HepG2 (cell line): ENCODE results near the gene GLIPR1L2. TPM values are rescaled to one million over a fixed set of nuclear protein-coding genes. Genes with fewer than 3 reads are reported as not detected.

Source experiments
- ATAC-seq: fragments of 200-7000 bp; cut with Tn5 transposase; 3 replicates; pipeline ENCODE4 v1.9.1; 2020; ENCODE audit warnings: mild to moderate bottlenecking, moderate library complexity
- BruUV-seq: library from RNA; stranded (reverse); fragments of 400-500 nt; replicated peaks from 2 replicates; lab custom pipeline; 2021; lab: Mats Ljungman, UMichigan
- CTCF ChIA-PET: fragments of 300-600 bp; formaldehyde crosslinking; extraction: SDS; loops from one replicate; lab custom pipeline; 2021; ENCODE audit warnings: low total read pairs, inconsistent platforms, low intra/inter-chr PET ratio; lab: Yijun Ruan, JAX
- POLR2A ChIA-PET: fragments of 350-600 bp; sonication (Branson Sonifier 250); formaldehyde crosslinking; loops from one replicate; lab custom pipeline; 2020; ENCODE audit warnings: antibody characterized with exemption, inconsistent platforms; lab: Yijun Ruan, JAX
- DNase-seq: peaks from one replicate; pipeline ENCODE4 v3.0.0-alpha.2; 2015; ENCODE audit warnings: low spot score
- FAIRE-seq: peaks from 3 replicates; lab custom pipeline; 2011; peaks lifted over from hg19 to GRCh38; lab: Jason Lieb, UNC
- H2AFZ ChIP-seq: one replicate; pipeline ENCODE4 v1.6.1; 2011; ENCODE audit warnings: low read length, inconsistent platforms
- H3K27ac ChIP-seq: fragments of 300-600 bp; 3 replicates; pipeline ENCODE4 v1.8.0; 2011; ENCODE audit warnings: mixed run types, mild to moderate bottlenecking, mixed read lengths, low read length, inconsistent platforms; ENCODE audit not compliant: insufficient read depth; ENCODE audit errors: extremely low read length
- H3K27me3 ChIP-seq, 2 experiments: fragments of 200-600 bp in 1 of 2; 2 replicates in 1 of 2; 3 replicates in 1 of 2; pipeline versions ENCODE4 v1.6.0 to v1.8.0; 2011; ENCODE audit warnings: low read length in 2 of 2, mild to moderate bottlenecking in 2 of 2, moderate library complexity in 2 of 2, inconsistent platforms in 1 of 2; ENCODE audit not compliant: insufficient read depth in 2 of 2, control insufficient read depth in 1 of 2
- H3K36me3 ChIP-seq, 2 experiments: fragments of 200-600 bp in 1 of 2; replicated peaks in 1 of 2; 2 replicates in 1 of 2; 3 replicates in 1 of 2; pipeline versions ENCODE4 v1.5.1 to v1.8.0; 2011; ENCODE audit warnings: low read length in 2 of 2, inconsistent platforms in 1 of 2; ENCODE audit not compliant: insufficient read depth in 2 of 2, control insufficient read depth in 1 of 2
- H3K4me1 ChIP-seq: 2 replicates; pipeline ENCODE4 v1.5.1; 2012; ENCODE audit warnings: low read length, inconsistent platforms; ENCODE audit not compliant: insufficient read depth
- H3K4me2 ChIP-seq: 2 replicates; pipeline ENCODE4 v1.6.0; 2011; ENCODE audit warnings: low read depth, low read length, inconsistent platforms
- H3K4me3 ChIP-seq, 3 experiments: fragments of 200-600 bp in 1 of 3; sonication (generic), shearing (Covaris generic) in 1 of 3; replicated peaks in 1 of 3; 2 replicates each; pipeline ENCODE4 v1.5.1; 2011 to 2016; ENCODE audit warnings: low read length in 3 of 3, inconsistent platforms in 2 of 3, low read depth in 2 of 3, mild to moderate bottlenecking in 2 of 3, control low read depth in 1 of 3, mixed read lengths in 1 of 3; ENCODE audit not compliant: insufficient read depth in 1 of 3
- H3K79me2 ChIP-seq: one replicate; pipeline ENCODE4 v1.6.1; 2011; ENCODE audit warnings: low read length, inconsistent platforms; ENCODE audit not compliant: insufficient read depth
- H3K9ac ChIP-seq: 2 replicates; pipeline ENCODE4 v1.6.0; 2011; ENCODE audit warnings: mild to moderate bottlenecking, low read depth, low read length, inconsistent platforms; ENCODE audit not compliant: insufficient read depth
- H3K9me3 ChIP-seq: 2 replicates; pipeline ENCODE4 v1.5.1; 2012; ENCODE audit warnings: mild to moderate bottlenecking, low read length
- H4K20me1 ChIP-seq: 2 replicates; pipeline ENCODE4 v1.6.0; 2011; ENCODE audit warnings: inconsistent platforms, mild to moderate bottlenecking, low read length, moderate library complexity; ENCODE audit not compliant: insufficient read depth
- JUND ChIP-seq: sonication (generic); formaldehyde crosslinking; IDR thresholded peaks from 2 replicates; pipeline ENCODE4 v1.8.0; 2022; ENCODE audit warnings: mild to moderate bottlenecking, missing genetic modification reagents
- KDM3A ChIP-seq: IDR thresholded peaks from 2 replicates; pipeline ENCODE4 v1.6.1; 2018; ENCODE audit warnings: low read depth, missing compliant biosample characterization
- MEIS2 ChIP-seq: sonication (generic); formaldehyde crosslinking; IDR thresholded peaks from 2 replicates; pipeline ENCODE4 v1.9.0; 2021; ENCODE audit warnings: mild to moderate bottlenecking, missing genetic modification reagents
- PLSCR1 ChIP-seq: sonication (generic); formaldehyde crosslinking; IDR thresholded peaks from 2 replicates; pipeline ENCODE4 v1.5.0; 2020; ENCODE audit warnings: missing genetic modification reagents, mild to moderate bottlenecking, borderline replicate concordance
- RXRA ChIP-seq: sonication (generic); formaldehyde crosslinking; IDR thresholded peaks from 2 replicates; pipeline ENCODE4 v1.5.1; 2020; ENCODE audit warnings: missing genetic modification reagents
- TEAD3 ChIP-seq: optimal IDR thresholded peaks from 2 replicates; pipeline ENCODE3; 2016; ENCODE audit warnings: borderline replicate concordance
- ZBTB42 ChIP-seq: sonication (generic); formaldehyde crosslinking; IDR thresholded peaks from 2 replicates; pipeline ENCODE4 v1.5.0; 2020; ENCODE audit warnings: mild to moderate bottlenecking, missing genetic modification reagents
- ZSCAN9 ChIP-seq: IDR thresholded peaks from 2 replicates; pipeline ENCODE4 v1.6.1; 2016; ENCODE audit warnings: borderline replicate concordance
- WGBS: methylation state at CpG from one replicate; pipeline ENCODE4 v1.1.6; 2017; ENCODE audit warnings: low lambda C conversion rate; 5-methylcytosine and 5-hydroxymethylcytosine counted together
- in situ Hi-C: cut with HindIII; loops from 2 replicates; pipeline ENCODE4 v1.10.0; 2017; ENCODE audit warnings: low pct_unique_long_range_greater_than_20kb; ENCODE audit not compliant: extremely low pct_ligation_motif_present
- intact Hi-C: fragments of 100-400 bp; cut with micrococcal nuclease; formaldehyde crosslinking; loops from one replicate; pipeline ENCODE4 v1.10.0; 2022; ENCODE audit not compliant: unreplicated experiment
- polyA plus RNA-seq, 8 experiments: library from polyadenylated mRNA; depleted of rRNA in 3 of 8; stranded (reverse) in 7 of 8; unstranded in 1 of 8; fragments of >200 nt; fragmentation: Illumina TruSeq in 4 of 8; extraction: Trizol in 4 of 8; gene quantifications; 2 replicates each; pipeline versions ENCODE4 v1.2.1 to v1.2.3, GENCODE V29; 2011 to 2016; ENCODE audit warnings: low read depth in 4 of 8, missing spikeins in 1 of 8, mixed read lengths in 1 of 8; ENCODE audit not compliant: insufficient read depth in 1 of 8
- total RNA-seq, 5 experiments: library from RNA; depleted of rRNA; stranded (reverse); fragments of >200 nt; fragmentation: Illumina TruSeq; extraction: Trizol; gene quantifications; 2 replicates each; pipeline ENCODE4 v1.2.3, GENCODE V29; 2016; ENCODE audit warnings: low read depth in 1 of 5
- TF ChIP-seq, protein P1 (sequence below): IDR thresholded peaks from 2 replicates; pipeline ENCODE4 v1.6.1; 2016; ENCODE audit warnings: missing compliant biosample characterization, missing genetic modification reagents, borderline replicate concordance
- TF ChIP-seq, protein P2 (sequence below): sonication (generic); formaldehyde crosslinking; conservative IDR thresholded peaks from 2 replicates; pipeline ENCODE4 v1.8.0; 2022; ENCODE audit warnings: mild to moderate bottlenecking, moderate library complexity, missing genetic modification reagents
- TF ChIP-seq, protein P3 (sequence below): sonication (generic); formaldehyde crosslinking; IDR thresholded peaks from 2 replicates; pipeline ENCODE4 v1.4.0; 2020; ENCODE audit warnings: mild to moderate bottlenecking, missing genetic modification reagents

The GLIPR1L2 gene
- total and polyA plus RNA-seq, 2 of the 13 experiments (the other 11 are each of a cell fraction or from before 2014, with no cell fraction given), result not detected

GRCh38 chr12:75474116-75474515 lies 83.2 kb downstream of the GLIPR1L2 start:
- no peak for FAIRE-seq
- Histone ChIP-seq H3K9ac (no peak overlapping the region), H3K27me3 (peaks cover 0 to 2% of the 10 kb centered on the region in 2 experiments; a peak in 1 of 5 replicates), H3K9me3 (no peaks in the 10 kb centered on the region), H3K79me2 (no peaks in the 10 kb centered on the region), H3K27ac (no peak overlapping the region), H3K4me2 (no peak overlapping the region), H3K36me3 (no peaks in the 10 kb centered on the region), H3K4me1 (no peaks in the 10 kb centered on the region), H3K4me3 (no peak overlapping the region), H2AFZ (no peak overlapping the region), H4K20me1 (no peaks in the 10 kb centered on the region)
- ChIA-PET CTCF (no interaction called here), POLR2A (no interaction called here)
- in situ Hi-C loops, result no loop called here
- BruUV-seq, result no TSS peak
- intact Hi-C loops, result no loop called here
- 4% methylated on average over 2 of the region's 2 CpGs for WGBS
- no peak for ATAC-seq
- DNase-seq, result no peak
- no peak for TF ChIP-seq ZBTB42 (CRISPR knock-in tag)
- no peak for TF ChIP-seq RXRA (CRISPR knock-in tag)
- TF ChIP-seq PLSCR1 (CRISPR knock-in tag), result no peak
- TF ChIP-seq, protein P1, sequence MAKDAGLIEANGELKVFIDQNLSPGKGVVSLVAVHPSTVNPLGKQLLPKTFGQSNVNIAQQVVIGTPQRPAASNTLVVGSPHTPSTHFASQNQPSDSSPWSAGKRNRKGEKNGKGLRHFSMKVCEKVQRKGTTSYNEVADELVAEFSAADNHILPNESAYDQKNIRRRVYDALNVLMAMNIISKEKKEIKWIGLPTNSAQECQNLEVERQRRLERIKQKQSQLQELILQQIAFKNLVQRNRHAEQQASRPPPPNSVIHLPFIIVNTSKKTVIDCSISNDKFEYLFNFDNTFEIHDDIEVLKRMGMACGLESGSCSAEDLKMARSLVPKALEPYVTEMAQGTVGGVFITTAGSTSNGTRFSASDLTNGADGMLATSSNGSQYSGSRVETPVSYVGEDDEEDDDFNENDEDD (CRISPR knock-in tag), result no peak

- intact Hi-C loops, result no loop called here
- H3K4me1 ChIP-seq, result peaks cover 17% of the 10 kb centered on the region
- in situ Hi-C loops, result no loop called here
- H4K20me1 ChIP-seq, result no peaks in the 10 kb centered on the region
- no peak overlapping the region for H2AFZ ChIP-seq
- no peaks in the 10 kb centered on the region for H3K9me3 ChIP-seq
- no peak overlapping the region for H3K4me3 ChIP-seq
- H3K27ac ChIP-seq, result no peak overlapping the region
- H3K36me3 ChIP-seq, result no peaks in the 10 kb centered on the region
- WGBS, result 89% methylated on average over 1 of the region's 1 CpG
- no peak for FAIRE-seq
- no peaks in the 10 kb centered on the region for H3K79me2 ChIP-seq
- ChIA-PET CTCF (no interaction called here), POLR2A (no interaction called here)
- no peak overlapping the region for H3K4me2 ChIP-seq
- no peak for ATAC-seq
- H3K9ac ChIP-seq, result no peak overlapping the region
- H3K27me3 ChIP-seq, result peaks cover 0 to 2% of the 10 kb centered on the region in 2 experiments; a peak in 1 of 5 replicates
- no peak for DNase-seq
- BruUV-seq, result no TSS peak
- no peak for TF ChIP-seq JUND (CRISPR knock-in tag)
- TF ChIP-seq TEAD3 (CRISPR knock-in tag), result no peak
- TF ChIP-seq, protein P2, sequence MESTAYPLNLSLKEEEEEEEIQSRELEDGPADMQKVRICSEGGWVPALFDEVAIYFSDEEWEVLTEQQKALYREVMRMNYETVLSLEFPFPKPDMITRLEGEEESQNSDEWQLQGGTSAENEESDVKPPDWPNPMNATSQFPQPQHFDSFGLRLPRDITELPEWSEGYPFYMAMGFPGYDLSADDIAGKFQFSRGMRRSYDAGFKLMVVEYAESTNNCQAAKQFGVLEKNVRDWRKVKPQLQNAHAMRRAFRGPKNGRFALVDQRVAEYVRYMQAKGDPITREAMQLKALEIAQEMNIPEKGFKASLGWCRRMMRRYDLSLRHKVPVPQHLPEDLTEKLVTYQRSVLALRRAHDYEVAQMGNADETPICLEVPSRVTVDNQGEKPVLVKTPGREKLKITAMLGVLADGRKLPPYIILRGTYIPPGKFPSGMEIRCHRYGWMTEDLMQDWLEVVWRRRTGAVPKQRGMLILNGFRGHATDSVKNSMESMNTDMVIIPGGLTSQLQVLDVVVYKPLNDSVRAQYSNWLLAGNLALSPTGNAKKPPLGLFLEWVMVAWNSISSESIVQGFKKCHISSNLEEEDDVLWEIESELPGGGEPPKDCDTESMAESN (CRISPR knock-in tag), result no peak
- no peak for TF ChIP-seq KDM3A (CRISPR knock-in tag)
- TF ChIP-seq MEIS2, result no peak
- TF ChIP-seq ZSCAN9 (CRISPR knock-in tag), result no peak
- TF ChIP-seq, protein P3, sequence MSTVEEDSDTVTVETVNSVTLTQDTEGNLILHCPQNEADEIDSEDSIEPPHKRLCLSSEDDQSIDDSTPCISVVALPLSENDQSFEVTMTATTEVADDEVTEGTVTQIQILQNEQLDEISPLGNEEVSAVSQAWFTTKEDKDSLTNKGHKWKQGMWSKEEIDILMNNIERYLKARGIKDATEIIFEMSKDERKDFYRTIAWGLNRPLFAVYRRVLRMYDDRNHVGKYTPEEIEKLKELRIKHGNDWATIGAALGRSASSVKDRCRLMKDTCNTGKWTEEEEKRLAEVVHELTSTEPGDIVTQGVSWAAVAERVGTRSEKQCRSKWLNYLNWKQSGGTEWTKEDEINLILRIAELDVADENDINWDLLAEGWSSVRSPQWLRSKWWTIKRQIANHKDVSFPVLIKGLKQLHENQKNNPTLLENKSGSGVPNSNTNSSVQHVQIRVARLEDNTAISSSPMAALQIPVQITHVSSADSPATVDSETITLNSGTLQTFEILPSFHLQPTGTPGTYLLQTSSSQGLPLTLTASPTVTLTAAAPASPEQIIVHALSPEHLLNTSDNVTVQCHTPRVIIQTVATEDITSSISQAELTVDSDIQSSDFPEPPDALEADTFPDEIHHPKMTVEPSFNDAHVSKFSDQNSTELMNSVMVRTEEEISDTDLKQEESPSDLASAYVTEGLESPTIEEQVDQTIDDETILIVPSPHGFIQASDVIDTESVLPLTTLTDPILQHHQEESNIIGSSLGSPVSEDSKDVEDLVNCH (CRISPR knock-in tag), result no peak
Measured at GRCh38 chr12:75476071-75476470, 85.2 kb downstream of the GLIPR1L2 start.
